Activated CD8-positive, alpha-beta T cell treated with anti-CD3 and anti-CD28 coated beads for 36 hours (primary cell): ENCODE data around the gene SV2A. TPM values are rescaled to one million over a fixed set of nuclear protein-coding genes. Genes with fewer than 3 reads are reported as not detected.

Experiments used
- ATAC-seq: fragments of 200-7000 bp; cut with Tn5 transposase; one replicate; pipeline ENCODE4 v1.10.0; 2021; ENCODE audit warnings: mild to moderate bottlenecking, moderate library complexity
- CTCF ChIA-PET: fragments of 350-600 bp; sonication (Branson Sonifier 250); formaldehyde crosslinking; loops from one replicate; lab custom pipeline; 2021; ENCODE audit warnings: antibody characterized with exemption; lab: Charles Lee
- POLR2A ChIA-PET: fragments of 350-600 bp; sonication (Branson Sonifier 250); formaldehyde crosslinking; loops from one replicate; lab custom pipeline; 2021; ENCODE audit warnings: antibody characterized with exemption; lab: Charles Lee
- DNase-seq: peaks from one replicate; pipeline ENCODE4 v3.0.0-alpha.2; 2020
- H3K27ac Mint-ChIP-seq: one replicate; pipeline ENCODE4 v1.8.0; 2021; ENCODE audit warnings: mild to moderate bottlenecking, mixed read lengths
- H3K27me3 Mint-ChIP-seq: one replicate; pipeline ENCODE4 v1.8.0; 2021; ENCODE audit warnings: mixed read lengths
- H3K36me3 Mint-ChIP-seq: one replicate; pipeline ENCODE4 v1.8.0; 2021; ENCODE audit warnings: low read depth, mixed read lengths
- H3K4me1 Mint-ChIP-seq: one replicate; pipeline ENCODE4 v1.8.0; 2021; ENCODE audit warnings: low read depth, mixed read lengths
- H3K4me3 Mint-ChIP-seq: one replicate; pipeline ENCODE4 v1.8.0; 2021; ENCODE audit warnings: mild to moderate bottlenecking, moderate library complexity, mixed read lengths
- H3K9me3 Mint-ChIP-seq: one replicate; pipeline ENCODE4 v1.8.0; 2021; ENCODE audit warnings: mixed read lengths
- CTCF ChIP-seq: fragments of 200-600 bp; IDR thresholded peaks from one replicate; pipeline ENCODE4 v1.8.0; 2022; ENCODE audit warnings: antibody characterized with exemption, mild to moderate bottlenecking
- intact Hi-C: fragments of 100-400 bp; cut with micrococcal nuclease; formaldehyde crosslinking; loops from one replicate; pipeline ENCODE4 v1.10.0; 2022
- total RNA-seq, 2 experiments: library from RNA; stranded (reverse); gene quantifications; one replicate each; pipeline ENCODE4 v1.2.3, GENCODE V29; 2021

SV2A gene
- total RNA-seq, 2 experiments from 2014 or later: 8.2 to 9.1 TPM

- H3K4me1 Mint-ChIP-seq: peaks cover 26% of the 10 kb centered on the region
- ChIA-PET CTCF (interaction anchor here (1.7 kb wide), 1 partner anchor 29 kb away, joined by 5 read pairs; no protein-coding TSS in a partner anchor), POLR2A (interaction anchor here (1.3 to 7.2 kb wide), 2 partner anchors 33 to 46 kb away, joined by 3 to 62 read pairs; a partner anchor contains a TSS)
- no peaks in the 10 kb centered on the region for H3K9me3 Mint-ChIP-seq
- H3K27me3 Mint-ChIP-seq: no peaks in the 10 kb centered on the region
- no peak for TF ChIP-seq CTCF
- no peak for DNase-seq
- intact Hi-C loops: no loop called here
- H3K36me3 Mint-ChIP-seq: no peaks in the 10 kb centered on the region
- no peak overlapping the region for H3K4me3 Mint-ChIP-seq
- no peak overlapping the region for H3K27ac Mint-ChIP-seq
- ATAC-seq: no peak
Observed at GRCh38 chr1:149933208-149933607, 15.6 kb upstream of the SV2A start.

DNA sequence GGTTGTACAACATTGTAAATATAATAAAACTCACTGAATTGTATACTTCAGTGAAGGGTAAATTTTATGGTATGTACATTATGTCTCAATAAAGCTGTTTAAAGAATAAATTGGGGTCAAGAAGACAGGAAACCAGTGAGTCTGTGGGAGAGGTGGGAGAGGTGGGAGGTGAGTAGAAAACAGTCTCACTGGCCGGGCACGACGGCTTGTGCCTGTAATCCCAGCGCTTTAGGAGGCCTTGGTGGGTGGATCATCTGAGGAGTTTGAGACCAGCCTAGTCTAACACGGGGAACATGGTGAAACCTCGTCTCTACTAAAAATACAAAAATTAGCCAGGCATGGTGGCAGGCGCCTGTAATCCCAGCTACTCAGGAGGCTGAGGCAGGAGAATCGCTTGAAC lies 14.8 kb upstream of the SV2A start:
- TF ChIP-seq CTCF: no peak
- no peaks in the 10 kb centered on the region for H3K9me3 Mint-ChIP-seq

DNA sequence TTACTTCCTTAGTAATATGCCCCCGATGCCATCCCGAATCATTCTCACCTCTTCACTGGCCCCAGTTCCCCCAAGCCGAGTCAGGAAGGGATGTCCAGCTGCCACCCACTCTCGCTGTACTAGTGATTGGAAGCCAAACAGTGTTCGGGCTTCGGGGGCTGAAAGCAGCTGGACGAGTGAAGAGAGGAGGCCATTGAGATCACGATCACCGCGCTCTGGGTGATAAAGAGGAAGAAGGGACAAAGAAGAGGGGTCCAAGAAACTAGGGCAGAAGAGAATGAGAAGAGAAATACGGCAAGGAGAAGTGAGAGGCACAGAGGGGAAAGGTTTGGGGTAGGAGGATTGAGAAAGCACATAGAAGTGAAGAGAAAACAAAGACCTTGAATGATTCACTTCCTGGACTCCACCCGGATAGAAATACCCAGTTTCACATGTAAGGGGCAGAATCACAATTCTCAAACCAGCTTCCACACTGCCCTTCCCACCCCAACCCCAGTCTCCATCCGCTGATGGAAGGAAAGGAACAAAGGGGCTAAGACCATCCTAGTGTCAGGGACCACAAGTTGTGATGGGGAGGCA lies 13.7 kb upstream of the SV2A start:
- intact Hi-C loops: no loop called here
- POLR2A ChIA-PET: interaction anchor here (0.6 to 7.2 kb wide), 2 partner anchors 18 to 44 kb away, joined by 3 to 62 read pairs; a partner anchor contains a TSS
- no peaks in the 10 kb centered on the region for H3K27me3 Mint-ChIP-seq
- ATAC-seq: no peak
- no peak for DNase-seq
- peaks cover 17% of the 10 kb centered on the region for H3K4me1 Mint-ChIP-seq
- H3K27ac Mint-ChIP-seq: no peak overlapping the region
- CTCF ChIA-PET: no interaction called here
- H3K9me3 Mint-ChIP-seq: no peaks in the 10 kb centered on the region
- peaks cover 9% of the 10 kb centered on the region for H3K36me3 Mint-ChIP-seq
- H3K4me3 Mint-ChIP-seq: no peak overlapping the region
- no peak for TF ChIP-seq CTCF

More for the DNA sequence above, 14.8 kb upstream of the SV2A start:
- CTCF ChIA-PET: interaction anchor here (1.7 kb wide), 1 partner anchor 30 kb away, joined by 5 read pairs; no protein-coding TSS in a partner anchor
- ATAC-seq (no peak), DNase-seq (no peak)
- Mint-ChIP-seq H3K27me3 (no peaks in the 10 kb centered on the region), H3K27ac (no peak overlapping the region), H3K4me3 (no peak overlapping the region), H3K36me3 (peaks cover 2% of the 10 kb centered on the region), H3K4me1 (peaks cover 20% of the 10 kb centered on the region)
- intact Hi-C loops: no loop called here
- POLR2A ChIA-PET: interaction anchor here (1.3 to 7.2 kb wide), 2 partner anchors 32 to 45 kb away, joined by 3 to 62 read pairs; a partner anchor contains a TSS

- TF ChIP-seq CTCF: no peak
- DNase-seq: no peak
- ChIA-PET CTCF (no interaction called here), POLR2A (interaction anchor here (7.2 kb wide), 1 partner anchor 43 kb away, joined by 62 read pairs; a partner anchor contains a TSS)
- intact Hi-C loops: no loop called here
- no peak for ATAC-seq
- H3K4me1 Mint-ChIP-seq: peaks cover 30% of the 10 kb centered on the region
- no peak overlapping the region for H3K27ac Mint-ChIP-seq
- H3K4me3 Mint-ChIP-seq: no peak overlapping the region
- H3K9me3 Mint-ChIP-seq: no peaks in the 10 kb centered on the region
- H3K27me3 Mint-ChIP-seq: no peaks in the 10 kb centered on the region
- peaks cover 23% of the 10 kb centered on the region for H3K36me3 Mint-ChIP-seq
Observed at GRCh38 chr1:149929856-149930255, 12.2 kb upstream of the SV2A start.

GRCh38 chr1:149928401-149928724 lies 10.7 kb upstream of the SV2A start:
- ATAC-seq (no peak), DNase-seq (no peak)
- H3K9me3 Mint-ChIP-seq: no peaks in the 10 kb centered on the region
- peak overlapping the region; percentile 99 for H3K4me3 Mint-ChIP-seq
- no peaks in the 10 kb centered on the region for H3K27me3 Mint-ChIP-seq
- peaks cover 36% of the 10 kb centered on the region for H3K36me3 Mint-ChIP-seq
- POLR2A ChIA-PET: interaction anchor here (0.7 to 7.2 kb wide), 12 partner anchors 9 to 233 kb away, joined by 3 to 62 read pairs (median 4); a partner anchor contains a TSS
- H3K4me1 Mint-ChIP-seq: peaks cover 35% of the 10 kb centered on the region
- intact Hi-C loops: no loop called here
- no peak for TF ChIP-seq CTCF
- peak overlapping the region; percentile 94 for H3K27ac Mint-ChIP-seq
- CTCF ChIA-PET: interaction anchor here (0.9 kb wide), 1 partner anchor 40 kb away, joined by 4 read pairs; no protein-coding TSS in a partner anchor
